Cardiac muscle cell (in vitro differentiated cells and primary cell): Measurements from ENCODE around the gene RAB3A. TPM values are rescaled to one million over a fixed set of nuclear protein-coding genes. Genes with fewer than 3 reads are reported as not detected.

Source experiments
- DNase-seq, 2 donors: peaks; one replicate each; pipeline versions ENCODE4 v3.0.0 to v3.0.0-alpha.2; 2010 to 2017; ENCODE audit warnings: low read depth in 1 of 2, low spot score in 1 of 2
- H3K27ac ChIP-seq: fragments of 200-600 bp; sonication (generic); 2 replicates; pipeline ENCODE4 v1.5.1; 2016
- H3K27me3 ChIP-seq: fragments of 200-600 bp; sonication (generic); 2 replicates; pipeline ENCODE4 v1.6.0; 2016; ENCODE audit warnings: control low read depth
- H3K36me3 ChIP-seq: fragments of 200-600 bp; sonication (generic); 2 replicates; pipeline ENCODE4 v1.5.1; 2016; ENCODE audit warnings: control low read depth
- H3K4me1 ChIP-seq: fragments of 200-600 bp; sonication (generic); 2 replicates; pipeline ENCODE4 v1.8.1; 2017; ENCODE audit warnings: low read depth, mild to moderate bottlenecking, mixed run types
- H3K4me3 ChIP-seq: fragments of 200-600 bp; sonication (generic); 2 replicates; pipeline ENCODE4 v1.5.1; 2016; ENCODE audit warnings: mild to moderate bottlenecking
- H3K9me3 ChIP-seq: fragments of 200-600 bp; sonication (generic); 2 replicates; pipeline ENCODE4 v1.5.1; 2017; ENCODE audit warnings: low read depth, mild to moderate bottlenecking, control low read depth
- CTCF ChIP-seq: IDR thresholded peaks from 2 replicates; pipeline ENCODE4 v1.5.1; 2012; ENCODE audit warnings: low read depth, mild to moderate bottlenecking, low read length
- polyA plus RNA-seq: library from polyadenylated mRNA; unstranded; fragments of >200 nt; fragmentation: Nextera tagmentation; extraction: Ambion mirVana; gene quantifications from 2 replicates; pipeline ENCODE4 v1.2.1, GENCODE V29; 2016
- total RNA-seq: library from RNA; depleted of rRNA; stranded (reverse); fragments of >200 nt; gene quantifications from 2 replicates; pipeline ENCODE4 v1.2.3, GENCODE V29; 2016

The RAB3A gene
- total and polyA plus RNA-seq, 2 experiments from 2014 or later: 12.5 to 13.0 TPM

DNA sequence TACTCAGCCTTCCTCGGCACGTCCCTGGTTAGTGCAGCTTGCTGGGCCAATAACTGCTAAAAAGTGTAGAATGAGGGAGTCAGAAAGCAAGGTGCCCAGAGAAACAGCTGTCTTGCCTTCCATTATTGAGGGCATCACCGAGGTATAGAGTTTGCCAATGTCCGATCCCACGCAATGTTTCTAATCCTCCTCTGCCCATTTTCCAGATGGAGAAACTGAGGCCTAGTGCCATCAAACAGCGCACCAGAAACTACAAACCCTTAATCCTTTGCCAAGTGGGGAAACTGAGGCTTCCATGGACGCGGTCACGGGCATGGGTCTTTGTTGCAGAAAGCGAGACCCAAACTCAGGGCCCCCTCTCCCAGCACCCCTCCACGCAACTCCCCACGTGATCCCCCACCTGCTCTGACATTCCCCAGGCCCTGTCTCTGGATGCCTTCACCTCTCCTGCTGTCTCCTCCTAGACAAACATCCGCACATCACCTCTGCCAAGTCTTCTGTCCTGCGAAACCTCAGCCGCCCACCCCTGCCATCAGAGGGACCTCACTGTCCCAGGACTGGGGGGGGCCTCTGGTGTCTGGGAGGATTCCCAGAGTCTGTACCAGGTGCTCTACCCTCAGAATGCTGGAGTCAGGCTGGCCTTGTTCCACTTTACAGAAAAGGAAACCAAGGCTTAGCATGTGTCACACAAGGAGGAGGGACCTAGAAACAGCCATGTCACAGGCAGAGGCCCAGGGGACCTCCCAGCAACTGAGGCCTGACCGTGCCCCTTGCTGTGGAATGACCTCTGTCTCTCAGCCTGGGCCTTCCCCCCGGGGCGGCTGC is 23.3 kb upstream of the RAB3A start:
- Histone ChIP-seq H3K4me3 (no peak overlapping the region), H3K27me3 (no peaks in the 10 kb centered on the region), H3K27ac (no peak overlapping the region), H3K36me3 (no peaks in the 10 kb centered on the region), H3K4me1 (no peaks in the 10 kb centered on the region), H3K9me3 (no peaks in the 10 kb centered on the region)
- no peak for DNase-seq
- no peak for TF ChIP-seq CTCF

DNA sequence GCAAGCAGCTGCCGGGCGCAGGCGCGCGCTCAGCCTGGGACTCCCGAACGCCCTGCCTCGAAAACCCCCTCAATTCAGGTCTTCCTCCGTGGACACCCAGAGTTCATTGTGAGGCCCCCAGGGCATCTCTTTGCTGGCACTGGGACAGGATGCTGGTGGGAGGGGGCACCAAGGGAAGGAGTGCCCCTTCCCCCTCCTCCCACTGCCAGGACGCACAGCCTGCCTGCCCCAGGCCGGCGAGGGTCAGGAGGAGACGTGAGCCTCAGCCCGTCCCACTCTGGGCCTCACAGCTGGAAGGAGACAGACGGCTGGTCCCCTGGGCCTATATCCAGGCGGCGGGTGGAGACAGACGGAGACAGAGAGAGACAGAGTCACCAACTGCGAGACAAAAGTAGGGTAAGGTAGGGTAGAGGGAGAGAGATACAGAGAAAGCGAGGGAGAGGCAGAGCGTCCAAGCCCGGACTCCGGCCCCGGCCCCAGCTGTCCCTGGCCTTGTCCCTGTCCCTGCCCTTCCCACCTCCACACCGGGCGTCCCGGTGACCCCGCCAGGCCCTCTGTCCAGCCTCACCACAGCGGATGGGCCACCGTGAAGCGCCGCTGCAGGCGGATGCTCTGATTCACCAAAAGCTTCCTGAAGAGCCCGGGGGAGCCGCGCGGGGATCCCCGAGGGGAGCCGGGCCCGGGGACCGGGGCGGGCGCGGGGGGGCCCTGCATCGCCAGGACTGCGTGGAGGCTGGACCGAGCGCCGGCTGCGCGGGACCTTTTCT is 22.0 kb upstream of the RAB3A start, which contains the start of gene PDE4C:
Gene PDE4C, minus strand, starts transcription at position 737 of the 767 bp plus-strand sequence. Its CDS starts 23 bp downstream, at position 714.
- Histone ChIP-seq H3K9me3 (no peaks in the 10 kb centered on the region), H3K4me3 (no peak within 1 kb of the TSS), H3K27ac (no peak within 1 kb of the TSS), H3K36me3 (no peaks in the 10 kb centered on the region), H3K4me1 (no peaks in the 10 kb centered on the region), H3K27me3 (no peaks in the 10 kb centered on the region)
- DNase-seq: peak in 1 of 2 donors; percentile 15
- no peak for TF ChIP-seq CTCF

DNA sequence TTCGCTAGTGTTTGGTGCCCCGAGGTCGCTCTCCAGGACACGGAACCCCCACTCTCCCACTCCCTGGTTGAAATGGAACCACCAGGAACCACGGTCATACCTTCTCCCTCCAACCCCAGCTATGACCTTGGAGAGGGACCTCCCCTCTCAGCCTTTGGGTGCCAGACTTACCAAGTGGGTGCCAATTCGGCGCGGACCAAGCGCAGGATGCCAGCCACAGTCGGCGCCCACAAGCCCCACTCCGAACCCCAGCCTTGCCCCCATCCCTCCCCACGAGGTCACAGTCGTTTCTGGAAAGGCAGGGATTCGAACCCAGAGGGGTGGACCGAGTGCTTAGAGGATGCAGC is 21.5 kb upstream of the RAB3A start:
- Histone ChIP-seq H3K27me3 (no peaks in the 10 kb centered on the region), H3K4me3 (no peak overlapping the region), H3K36me3 (no peaks in the 10 kb centered on the region), H3K9me3 (no peaks in the 10 kb centered on the region), H3K4me1 (no peaks in the 10 kb centered on the region), H3K27ac (no peak overlapping the region)
- DNase-seq: no peak
- no peak for TF ChIP-seq CTCF

- no peaks in the 10 kb centered on the region for H3K9me3 ChIP-seq
- no peak for TF ChIP-seq CTCF
- peak overlapping the region; percentile 32 for H3K4me3 ChIP-seq
- DNase-seq: peak; percentile 99 to 100
- H3K36me3 ChIP-seq: no peaks in the 10 kb centered on the region
- H3K27ac ChIP-seq: no peak overlapping the region
- H3K27me3 ChIP-seq: no peaks in the 10 kb centered on the region
- H3K4me1 ChIP-seq: no peaks in the 10 kb centered on the region
Observed at GRCh38 chr19:18224525-18225354, 20.9 kb upstream of the RAB3A start.

GRCh38 chr19:18223860-18224524 is 20.1 kb upstream of the RAB3A start:
- Histone ChIP-seq H3K4me3 (peak overlapping the region; percentile 32), H3K4me1 (no peaks in the 10 kb centered on the region), H3K36me3 (no peaks in the 10 kb centered on the region), H3K9me3 (no peaks in the 10 kb centered on the region), H3K27ac (no peak overlapping the region), H3K27me3 (no peaks in the 10 kb centered on the region)
- TF ChIP-seq CTCF: no peak
- DNase-seq: peak; percentile 54 to 70
